ENCODE results near the gene DNAL1. TPM values are rescaled to one million over a fixed set of nuclear protein-coding genes. Genes with fewer than 3 reads are reported as not detected.
A peak's percentile ranks its signal among the peaks of the same experiment; 100 is the strongest.

The DNAL1 gene
- total RNA-seq, 1 donor from 2014 or later: 14.7 TPM

GRCh38 chr14:73742520-73743238 lies 97.9 kb downstream of the DNAL1 start:
- Histone ChIP-seq H3K4me3 (no peak overlapping the region), H3K27ac (peak overlapping the region; percentile 87), H3K27me3 (ENCODE audit: low read depth) (no peaks in the 10 kb centered on the region), H3K4me1 (peaks cover 92% of the 10 kb centered on the region), H3K36me3 (peaks cover 23% of the 10 kb centered on the region), H3K9me3 (no peaks in the 10 kb centered on the region)
- ATAC-seq (no peak), DNase-seq (no peak)
- TF ChIP-seq, protein P1, sequence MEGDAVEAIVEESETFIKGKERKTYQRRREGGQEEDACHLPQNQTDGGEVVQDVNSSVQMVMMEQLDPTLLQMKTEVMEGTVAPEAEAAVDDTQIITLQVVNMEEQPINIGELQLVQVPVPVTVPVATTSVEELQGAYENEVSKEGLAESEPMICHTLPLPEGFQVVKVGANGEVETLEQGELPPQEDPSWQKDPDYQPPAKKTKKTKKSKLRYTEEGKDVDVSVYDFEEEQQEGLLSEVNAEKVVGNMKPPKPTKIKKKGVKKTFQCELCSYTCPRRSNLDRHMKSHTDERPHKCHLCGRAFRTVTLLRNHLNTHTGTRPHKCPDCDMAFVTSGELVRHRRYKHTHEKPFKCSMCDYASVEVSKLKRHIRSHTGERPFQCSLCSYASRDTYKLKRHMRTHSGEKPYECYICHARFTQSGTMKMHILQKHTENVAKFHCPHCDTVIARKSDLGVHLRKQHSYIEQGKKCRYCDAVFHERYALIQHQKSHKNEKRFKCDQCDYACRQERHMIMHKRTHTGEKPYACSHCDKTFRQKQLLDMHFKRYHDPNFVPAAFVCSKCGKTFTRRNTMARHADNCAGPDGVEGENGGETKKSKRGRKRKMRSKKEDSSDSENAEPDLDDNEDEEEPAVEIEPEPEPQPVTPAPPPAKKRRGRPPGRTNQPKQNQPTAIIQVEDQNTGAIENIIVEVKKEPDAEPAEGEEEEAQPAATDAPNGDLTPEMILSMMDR (IDR thresholded peaks at IDR 0.05): no peak
- intact Hi-C loops (cut with DNase I): no loop called here

- no peaks in the 10 kb centered on the region for H3K27me3 ChIP-seq (ENCODE audit: low read depth)
- peaks cover 100% of the 10 kb centered on the region for H3K4me1 ChIP-seq
- intact Hi-C loops (cut with DNase I): no loop called here
- H3K4me3 ChIP-seq: no peak overlapping the region
- DNase-seq (peak; percentile 77), ATAC-seq (peak; percentile 7 to 29)
- peak overlapping the region; percentile 87 for H3K27ac ChIP-seq
- no peaks in the 10 kb centered on the region for H3K9me3 ChIP-seq
- TF ChIP-seq, protein P1 (IDR thresholded peaks at IDR 0.05): no peak
- H3K36me3 ChIP-seq: peaks cover 16% of the 10 kb centered on the region
Measured at GRCh38 chr14:73743431-73743931, 98.7 kb downstream of the DNAL1 start.

GRCh38 chr14:73744175-73744867 lies 99.5 kb downstream of the DNAL1 start:
- Histone ChIP-seq H3K4me3 (no peak overlapping the region), H3K9me3 (no peaks in the 10 kb centered on the region), H3K4me1 (peaks cover 98% of the 10 kb centered on the region), H3K27ac (peak overlapping the region; percentile 84), H3K27me3 (ENCODE audit: low read depth) (no peaks in the 10 kb centered on the region), H3K36me3 (peaks cover 8% of the 10 kb centered on the region)
- DNase-seq: no peak
- no peak for ATAC-seq
- TF ChIP-seq, protein P1 (IDR thresholded peaks at IDR 0.05): no peak
- intact Hi-C loops (cut with DNase I): no loop called here

DNA sequence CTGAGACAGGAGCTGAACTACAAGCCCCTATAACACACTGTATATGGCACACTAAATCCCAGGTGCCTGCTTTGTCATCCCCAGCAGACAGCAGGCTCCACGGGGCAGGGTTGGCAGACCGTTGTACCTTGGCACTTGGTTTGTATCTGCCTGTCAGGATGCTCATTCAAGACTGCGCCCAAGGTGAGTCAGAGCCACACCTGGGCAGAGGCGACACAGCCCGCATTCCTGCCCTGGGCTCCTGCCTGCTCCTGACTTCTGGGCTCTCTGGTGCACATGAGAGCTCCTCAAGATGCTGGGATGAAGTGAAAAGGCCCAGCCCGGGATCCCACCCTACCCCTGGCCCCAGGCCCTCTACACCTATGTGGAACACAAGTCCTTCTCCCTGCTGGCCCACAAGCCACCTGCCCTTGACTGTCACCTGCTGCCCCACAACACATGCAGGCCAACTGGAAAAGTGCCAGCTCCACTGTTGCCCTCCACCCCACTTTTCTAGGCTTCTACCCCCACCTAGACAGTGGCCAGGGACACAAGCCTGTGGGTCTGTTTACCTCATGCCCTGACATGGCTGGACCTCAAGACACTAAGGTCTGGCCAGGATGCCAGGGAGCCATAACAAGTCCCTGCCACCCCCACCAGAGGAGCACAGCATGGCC lies 100.2 kb downstream of the DNAL1 start:
- DNase-seq: peak; percentile 69
- H3K27ac ChIP-seq: peak overlapping the region; percentile 84
- H3K9me3 ChIP-seq: no peaks in the 10 kb centered on the region
- no peaks in the 10 kb centered on the region for H3K27me3 ChIP-seq (ENCODE audit: low read depth)
- ATAC-seq: peak; percentile 55 to 56
- H3K4me3 ChIP-seq: no peak overlapping the region
- peaks cover under 1% of the 10 kb centered on the region for H3K36me3 ChIP-seq
- peaks cover 98% of the 10 kb centered on the region for H3K4me1 ChIP-seq
- intact Hi-C loops (cut with DNase I): no loop called here
- TF ChIP-seq, protein P1 (IDR thresholded peaks at IDR 0.05): no peak

Measured in lower lobe of right lung (tissue), 2 donors.